ENCODE data around the gene SLC32A1. TPM values are rescaled to one million over a fixed set of nuclear protein-coding genes. Genes with fewer than 3 reads are reported as not detected.

The SLC32A1 gene, protein sequence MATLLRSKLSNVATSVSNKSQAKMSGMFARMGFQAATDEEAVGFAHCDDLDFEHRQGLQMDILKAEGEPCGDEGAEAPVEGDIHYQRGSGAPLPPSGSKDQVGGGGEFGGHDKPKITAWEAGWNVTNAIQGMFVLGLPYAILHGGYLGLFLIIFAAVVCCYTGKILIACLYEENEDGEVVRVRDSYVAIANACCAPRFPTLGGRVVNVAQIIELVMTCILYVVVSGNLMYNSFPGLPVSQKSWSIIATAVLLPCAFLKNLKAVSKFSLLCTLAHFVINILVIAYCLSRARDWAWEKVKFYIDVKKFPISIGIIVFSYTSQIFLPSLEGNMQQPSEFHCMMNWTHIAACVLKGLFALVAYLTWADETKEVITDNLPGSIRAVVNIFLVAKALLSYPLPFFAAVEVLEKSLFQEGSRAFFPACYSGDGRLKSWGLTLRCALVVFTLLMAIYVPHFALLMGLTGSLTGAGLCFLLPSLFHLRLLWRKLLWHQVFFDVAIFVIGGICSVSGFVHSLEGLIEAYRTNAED
- total RNA-seq = under 1 TPM; 0.09 to 0.20 TPM
- long read RNA-seq = 0 reads

GRCh38 chr20:38723848-38724625, at the start of gene SLC32A1:
Gene SLC32A1 (plus strand): TSS chr20:38724486. CDS start chr20:38724725, 239 bp downstream.
- intact Hi-C loops (cut with DNase I, micrococcal nuclease) = no loop called here
- ATAC-seq = no peak
- DNase-seq = no peak

GRCh38 chr20:38674765-38675133, 49.5 kb upstream of the SLC32A1 start:
- intact Hi-C loops (cut with DNase I, micrococcal nuclease) = no loop called here
- DNase-seq (no peak), ATAC-seq (no peak)

GRCh38 chr20:38676576-38676975, 47.7 kb upstream of the SLC32A1 start:
- intact Hi-C loops (cut with DNase I, micrococcal nuclease) = no loop called here
- no peak for DNase-seq
- no peak for ATAC-seq

DNA sequence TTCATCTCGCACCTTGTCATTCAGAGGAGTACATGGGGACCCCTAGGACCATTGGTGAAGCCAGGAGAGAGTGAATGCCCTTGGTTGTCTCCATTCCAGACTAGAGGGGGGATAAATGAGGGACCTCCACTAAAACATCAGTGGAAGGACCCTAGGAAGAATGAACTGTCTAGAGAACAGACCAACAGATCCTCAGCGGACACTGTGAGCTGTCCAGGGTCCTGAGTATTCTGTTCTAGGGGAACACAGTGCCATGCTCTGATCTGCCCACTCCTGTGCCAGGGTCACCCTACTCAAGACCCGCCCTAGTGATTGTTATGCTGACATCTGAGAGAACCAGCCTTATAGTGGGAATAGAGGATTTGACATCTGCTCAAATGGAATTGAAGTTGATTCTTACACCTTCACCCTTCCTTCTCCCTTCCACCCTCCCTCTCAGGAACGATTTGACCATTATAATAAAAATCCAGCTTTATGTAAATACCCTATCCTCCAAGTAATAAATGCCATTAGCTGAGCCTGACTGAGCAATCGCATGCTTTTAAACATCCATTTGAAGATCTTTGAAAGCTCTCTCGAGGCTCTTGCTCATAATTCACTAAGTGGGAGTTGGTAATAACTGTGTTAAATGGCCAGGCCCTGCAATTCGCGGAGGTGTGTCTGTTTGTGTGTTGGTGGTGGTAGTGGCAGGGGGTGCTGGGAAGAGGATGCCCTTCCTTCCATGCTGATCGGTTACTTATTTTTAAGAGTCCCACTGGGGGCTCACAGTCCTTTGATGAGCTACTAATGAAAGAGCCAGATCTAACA, 43.6 kb upstream of the SLC32A1 start:
- ATAC-seq (no peak), DNase-seq (no peak)
- intact Hi-C loops (cut with DNase I, micrococcal nuclease) = no loop called here

DNA sequence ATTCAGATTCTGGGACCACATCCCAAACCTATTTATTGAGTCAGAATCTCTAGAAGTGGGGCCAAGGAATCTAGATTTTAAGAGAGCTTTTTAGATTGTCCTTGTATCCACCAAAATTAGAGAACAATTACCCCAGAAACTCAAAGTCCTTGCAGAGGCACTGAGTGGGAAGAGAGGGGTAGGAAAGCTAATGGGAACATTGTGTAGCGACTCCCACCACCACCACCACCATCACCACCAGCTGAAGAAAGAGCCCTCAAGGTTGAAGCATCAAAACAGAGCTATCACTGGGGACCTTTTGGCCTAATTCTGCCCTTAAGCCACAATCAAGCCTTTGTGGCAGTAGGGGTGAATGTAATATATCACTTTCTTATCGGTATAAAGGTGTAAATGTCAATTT, 39.0 kb upstream of the SLC32A1 start:
- intact Hi-C loops (cut with DNase I, micrococcal nuclease) = no loop called here
- ATAC-seq (no peak), DNase-seq (no peak)

DNA sequence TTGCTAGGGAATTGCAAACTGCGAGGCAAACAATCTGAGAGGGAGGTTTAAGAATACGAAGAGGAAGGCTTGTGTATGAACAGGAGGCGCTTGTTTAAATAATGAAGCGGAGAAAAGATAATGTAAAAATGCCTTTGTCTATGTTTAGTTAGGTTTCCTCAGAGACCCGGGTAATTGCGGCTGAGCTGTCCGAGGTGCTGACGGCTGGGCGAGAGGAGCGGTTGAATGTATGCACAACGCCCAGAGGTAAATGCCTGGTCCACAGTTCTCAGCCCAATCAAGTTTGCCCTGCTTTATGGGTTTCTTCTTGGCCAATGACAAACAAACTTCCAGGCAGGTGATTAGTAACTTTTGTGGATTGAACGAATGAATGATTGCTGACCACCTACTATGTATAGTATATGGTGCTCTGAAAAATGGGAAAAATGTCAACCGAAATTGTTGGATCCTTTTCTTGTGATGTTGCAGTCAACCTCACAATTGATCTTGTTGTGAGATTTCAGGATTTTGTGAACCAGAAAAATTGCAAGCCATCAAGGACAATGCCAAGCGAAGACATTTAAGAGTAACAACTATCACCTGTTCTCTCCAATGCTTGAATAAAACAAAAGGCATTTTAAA, 38.3 kb upstream of the SLC32A1 start:
- ATAC-seq = peak; percentile 39
- peak in 1 of 2 donors; percentile 56 for DNase-seq
- intact Hi-C loops (cut with DNase I, micrococcal nuclease) = no loop called here

DNA sequence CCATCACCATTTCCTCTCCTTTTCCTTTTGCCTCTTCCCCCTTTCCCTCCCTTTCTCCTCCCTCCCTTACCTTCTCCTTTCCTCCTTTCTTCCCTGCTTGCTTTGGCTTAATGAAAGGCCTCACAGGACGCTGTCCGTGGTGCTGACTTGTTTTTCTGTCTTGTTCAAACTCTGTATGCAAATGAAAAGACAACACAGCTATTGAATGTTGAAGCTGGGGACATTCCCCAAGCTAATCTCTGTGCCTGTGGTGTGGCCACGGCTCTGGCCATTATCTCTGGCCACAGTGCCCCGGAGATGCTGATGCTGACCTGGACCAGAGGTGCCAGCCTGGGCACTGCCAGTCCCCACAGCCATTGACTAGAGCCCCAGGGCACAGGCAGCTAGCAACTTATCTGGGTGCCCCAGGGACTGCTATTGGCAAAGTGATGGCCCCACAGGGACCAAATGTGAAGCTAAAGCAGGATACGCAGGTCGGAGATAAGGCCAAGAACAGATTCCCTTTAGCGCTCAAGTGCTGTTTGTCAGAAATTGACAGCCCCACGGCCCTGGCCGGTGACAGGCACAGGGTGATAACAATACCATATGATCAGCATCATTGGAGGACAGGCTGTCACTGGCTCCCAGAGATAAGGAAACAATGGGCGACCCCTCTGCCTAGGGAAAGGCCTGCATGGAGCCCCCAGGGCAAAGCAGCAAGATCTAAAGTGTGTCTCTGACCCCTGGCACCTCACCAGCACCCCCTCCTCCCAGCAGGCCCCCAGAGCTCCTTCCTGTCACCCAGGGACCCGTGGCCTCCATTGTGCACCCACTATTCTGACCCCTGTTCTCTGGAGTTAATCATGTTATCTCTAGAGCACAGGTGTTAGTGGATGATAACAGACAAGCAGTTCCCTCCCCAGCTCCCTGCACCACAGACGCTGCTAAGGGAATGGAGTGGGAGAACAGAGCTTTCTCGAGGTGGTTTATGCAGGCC, 31.6 kb upstream of the SLC32A1 start:
- intact Hi-C loops (cut with DNase I, micrococcal nuclease) = no loop called here
- peak in 1 of 2 donors; percentile 63 for DNase-seq
- peak; percentile 40 for ATAC-seq

GRCh38 chr20:38697306-38697705, 27.0 kb upstream of the SLC32A1 start:
- DNase-seq (no peak), ATAC-seq (no peak)
- intact Hi-C loops (cut with DNase I, micrococcal nuclease) = no loop called here

- intact Hi-C loops (cut with DNase I, micrococcal nuclease) = no loop called here
- no peak for DNase-seq
- no peak for ATAC-seq
Measured at GRCh38 chr20:38698541-38698940, 25.7 kb upstream of the SLC32A1 start.

DNA sequence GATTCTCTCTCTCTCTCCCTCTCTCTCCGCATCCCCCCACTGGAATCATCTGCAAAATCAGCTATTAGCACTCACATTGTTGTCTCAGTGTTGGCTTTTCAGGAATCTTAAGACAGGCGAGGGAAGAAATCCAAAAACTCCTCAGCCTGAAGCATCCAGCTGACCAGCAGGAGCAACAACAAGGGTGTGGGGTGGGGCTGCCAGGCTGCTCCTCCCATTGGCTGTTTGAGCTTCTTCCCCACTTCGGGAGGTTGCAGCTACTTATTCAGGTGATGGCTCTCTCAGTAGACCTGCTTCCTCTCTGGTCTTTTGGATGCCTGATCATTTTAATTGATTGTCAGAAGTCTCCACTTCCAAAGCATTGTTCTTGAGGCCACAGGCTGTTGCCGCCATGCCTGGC, 24.1 kb upstream of the SLC32A1 start:
- ATAC-seq = no peak
- intact Hi-C loops (cut with DNase I, micrococcal nuclease) = no loop called here
- no peak for DNase-seq

DNA sequence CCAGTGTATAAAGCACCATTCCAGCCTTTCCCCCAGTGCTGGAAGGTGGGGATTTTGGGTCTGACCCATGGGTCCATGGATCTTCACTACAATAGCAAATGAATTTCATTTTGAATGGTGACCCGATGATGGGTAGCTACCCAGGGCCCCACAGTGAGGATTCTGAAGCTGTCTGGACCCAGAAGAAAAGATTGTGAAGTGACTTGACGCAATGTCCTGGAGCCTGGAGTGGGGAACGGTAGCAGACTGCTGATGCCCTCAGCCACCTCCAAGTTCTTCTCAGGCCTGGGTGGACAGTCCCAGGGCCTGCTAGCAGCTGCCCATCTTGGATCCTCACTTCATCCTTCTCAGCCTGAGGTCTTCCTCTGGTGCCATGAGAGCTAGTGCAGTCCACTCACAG, 23.4 kb upstream of the SLC32A1 start:
- no peak for DNase-seq
- no peak for ATAC-seq
- intact Hi-C loops (cut with DNase I, micrococcal nuclease) = no loop called here

GRCh38 chr20:38703526-38703925, 20.8 kb upstream of the SLC32A1 start:
- DNase-seq (no peak), ATAC-seq (no peak)
- intact Hi-C loops (cut with DNase I, micrococcal nuclease) = no loop called here

DNA sequence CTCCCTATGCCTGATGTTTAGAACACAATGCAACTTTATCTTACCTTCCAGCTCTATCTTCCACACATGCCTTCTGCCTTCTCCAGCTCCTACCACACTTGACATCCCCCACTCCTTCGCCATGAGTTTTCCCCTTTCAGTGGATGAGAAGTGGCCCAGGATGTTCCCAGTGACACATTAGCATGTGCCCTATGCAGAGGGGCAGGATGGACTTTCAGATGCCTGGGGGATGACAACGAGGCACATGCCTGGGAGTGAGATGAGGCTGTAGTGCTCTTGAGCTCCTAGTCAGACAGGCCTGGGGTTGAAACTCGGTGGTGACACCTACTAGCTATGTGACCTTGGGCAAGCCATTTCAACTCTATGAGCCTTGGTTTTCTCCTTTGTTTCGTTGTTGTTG, 20.1 kb upstream of the SLC32A1 start:
- no peak for ATAC-seq
- no peak for DNase-seq
- intact Hi-C loops (cut with DNase I, micrococcal nuclease) = no loop called here

GRCh38 chr20:38706509-38706908, 17.8 kb upstream of the SLC32A1 start:
- no peak for DNase-seq
- intact Hi-C loops (cut with DNase I, micrococcal nuclease) = no loop called here
- ATAC-seq = no peak

DNA sequence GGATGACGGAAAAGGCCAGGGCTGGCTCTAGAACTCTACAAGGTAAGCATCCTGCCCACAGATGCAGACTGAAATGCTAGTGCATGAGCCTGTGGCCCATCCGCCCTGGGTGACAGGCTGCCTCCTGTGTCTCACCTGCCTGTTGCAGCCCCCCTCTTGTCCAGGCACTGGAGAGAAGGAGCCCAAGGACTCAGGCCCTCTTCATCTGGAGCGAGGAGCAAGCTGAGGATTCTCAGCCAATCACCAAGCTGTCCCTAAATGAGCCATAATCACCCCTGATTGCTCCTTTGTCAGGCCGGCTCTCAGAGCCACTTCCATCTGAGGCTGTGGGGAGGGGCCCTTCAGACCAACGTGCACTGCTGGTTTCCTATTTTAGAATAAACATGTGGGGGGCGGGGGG, 10.0 kb upstream of the SLC32A1 start:
- DNase-seq = no peak
- intact Hi-C loops (cut with DNase I, micrococcal nuclease) = no loop called here

DNA sequence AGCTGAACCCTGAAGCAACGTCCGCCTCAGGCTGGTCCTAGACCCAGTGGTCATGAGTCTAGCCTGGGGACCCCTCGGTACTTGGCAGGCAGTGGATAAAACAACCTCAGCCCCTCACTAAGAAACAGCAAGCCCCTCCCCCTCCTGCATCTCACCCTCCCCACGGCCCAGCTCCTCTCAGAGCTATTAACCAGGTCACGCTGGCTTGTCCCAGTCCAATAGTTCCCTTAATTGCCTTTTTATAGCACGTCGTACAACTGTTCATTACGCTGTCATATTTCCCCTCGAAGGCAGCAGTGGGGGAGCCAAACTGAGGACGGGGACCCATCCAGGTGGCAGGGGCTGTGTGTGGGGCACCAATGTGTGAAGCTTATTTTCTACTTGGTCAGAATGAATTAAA, 8.6 kb upstream of the SLC32A1 start:
- no peak for DNase-seq
- ATAC-seq = no peak
- intact Hi-C loops (cut with DNase I, micrococcal nuclease) = no loop called here

More for the DNA sequence above, 10.0 kb upstream of the SLC32A1 start:
- ATAC-seq = no peak

GRCh38 chr20:38722683-38723016, 1.6 kb upstream of the SLC32A1 start:
- DNase-seq (no peak), ATAC-seq (no peak)
- intact Hi-C loops (cut with DNase I, micrococcal nuclease) = no loop called here

All from left colon (tissue), 2 donors.